ENCODE measurements around the gene DSCAM.
"Not testable (repeated sequence)": the region's sequence is repeated elsewhere in the genome, so short reads cannot be mapped to it uniquely, and the experiment has no call there.

The DSCAM gene, protein sequence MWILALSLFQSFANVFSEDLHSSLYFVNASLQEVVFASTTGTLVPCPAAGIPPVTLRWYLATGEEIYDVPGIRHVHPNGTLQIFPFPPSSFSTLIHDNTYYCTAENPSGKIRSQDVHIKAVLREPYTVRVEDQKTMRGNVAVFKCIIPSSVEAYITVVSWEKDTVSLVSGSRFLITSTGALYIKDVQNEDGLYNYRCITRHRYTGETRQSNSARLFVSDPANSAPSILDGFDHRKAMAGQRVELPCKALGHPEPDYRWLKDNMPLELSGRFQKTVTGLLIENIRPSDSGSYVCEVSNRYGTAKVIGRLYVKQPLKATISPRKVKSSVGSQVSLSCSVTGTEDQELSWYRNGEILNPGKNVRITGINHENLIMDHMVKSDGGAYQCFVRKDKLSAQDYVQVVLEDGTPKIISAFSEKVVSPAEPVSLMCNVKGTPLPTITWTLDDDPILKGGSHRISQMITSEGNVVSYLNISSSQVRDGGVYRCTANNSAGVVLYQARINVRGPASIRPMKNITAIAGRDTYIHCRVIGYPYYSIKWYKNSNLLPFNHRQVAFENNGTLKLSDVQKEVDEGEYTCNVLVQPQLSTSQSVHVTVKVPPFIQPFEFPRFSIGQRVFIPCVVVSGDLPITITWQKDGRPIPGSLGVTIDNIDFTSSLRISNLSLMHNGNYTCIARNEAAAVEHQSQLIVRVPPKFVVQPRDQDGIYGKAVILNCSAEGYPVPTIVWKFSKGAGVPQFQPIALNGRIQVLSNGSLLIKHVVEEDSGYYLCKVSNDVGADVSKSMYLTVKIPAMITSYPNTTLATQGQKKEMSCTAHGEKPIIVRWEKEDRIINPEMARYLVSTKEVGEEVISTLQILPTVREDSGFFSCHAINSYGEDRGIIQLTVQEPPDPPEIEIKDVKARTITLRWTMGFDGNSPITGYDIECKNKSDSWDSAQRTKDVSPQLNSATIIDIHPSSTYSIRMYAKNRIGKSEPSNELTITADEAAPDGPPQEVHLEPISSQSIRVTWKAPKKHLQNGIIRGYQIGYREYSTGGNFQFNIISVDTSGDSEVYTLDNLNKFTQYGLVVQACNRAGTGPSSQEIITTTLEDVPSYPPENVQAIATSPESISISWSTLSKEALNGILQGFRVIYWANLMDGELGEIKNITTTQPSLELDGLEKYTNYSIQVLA (N-terminal part only)

DNA sequence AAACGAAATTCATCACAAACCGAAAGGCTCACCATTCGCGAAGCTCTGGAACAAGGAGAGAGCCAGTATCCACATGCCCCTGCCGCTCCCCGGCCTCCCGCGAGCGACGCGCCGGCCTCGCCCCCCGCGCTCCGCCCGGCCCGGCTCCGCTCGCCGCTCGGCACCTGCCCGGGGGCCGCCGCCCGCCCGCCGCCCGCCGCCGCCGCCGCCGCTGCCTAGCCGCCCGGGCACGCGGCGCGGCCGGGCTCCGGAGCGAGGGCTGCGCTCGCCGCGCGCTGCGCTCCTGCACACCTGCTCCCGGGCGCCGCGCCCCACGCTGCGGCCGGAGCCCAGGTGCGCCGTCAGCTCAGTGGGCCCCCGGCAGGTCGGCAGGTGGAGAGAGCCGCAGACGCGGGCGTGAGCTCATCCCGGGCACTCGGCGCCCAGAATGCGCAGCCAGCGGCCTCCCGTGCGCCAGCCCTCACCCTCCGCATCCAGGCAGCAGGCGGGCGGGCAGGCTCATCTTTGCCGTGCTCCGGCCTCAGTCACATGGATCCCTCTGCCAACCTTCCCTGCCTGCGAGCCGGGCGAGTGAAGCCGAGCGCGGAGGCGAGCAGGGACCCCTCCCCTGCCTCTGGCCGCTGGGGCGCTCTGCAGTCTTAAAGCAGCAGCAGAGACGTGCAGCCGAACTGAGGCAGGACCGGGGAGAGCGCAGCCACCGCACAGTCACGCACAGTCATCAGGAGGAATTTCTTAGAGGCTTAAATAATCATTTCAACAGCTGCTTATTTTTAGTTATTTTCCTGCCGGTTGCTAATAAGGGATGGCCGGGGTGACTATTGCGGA lies at the start of gene DSCAM:
Gene DSCAM, minus strand, starts transcription at position 572 of the 825 bp plus-strand sequence. Its CDS starts 497 bp downstream, at position 75.
- no peak for DNase-seq (ENCODE audit: low read depth in 2 of 2)

DNA sequence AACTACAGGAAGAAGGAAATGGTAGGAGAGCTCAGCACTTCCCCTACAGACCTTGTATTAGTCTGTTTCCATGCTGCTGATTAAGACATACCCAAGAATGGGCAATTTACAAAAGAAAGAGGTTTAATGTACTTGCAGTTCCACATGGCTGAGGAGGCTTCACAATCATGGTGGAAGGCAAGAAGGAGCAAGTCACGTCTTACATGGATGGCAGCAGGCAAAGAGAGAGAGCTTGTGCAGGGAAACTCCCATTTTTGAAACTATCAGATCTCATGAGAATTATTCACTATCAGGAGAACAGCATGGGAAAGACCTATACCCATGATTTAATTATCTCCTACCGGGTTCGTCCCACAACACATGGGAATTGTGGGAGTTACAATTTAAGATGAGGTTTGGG lies 48.7 kb upstream of the DSCAM start:
- not testable (repeated sequence) for DNase-seq (ENCODE audit: low read depth in 2 of 2)

DNA sequence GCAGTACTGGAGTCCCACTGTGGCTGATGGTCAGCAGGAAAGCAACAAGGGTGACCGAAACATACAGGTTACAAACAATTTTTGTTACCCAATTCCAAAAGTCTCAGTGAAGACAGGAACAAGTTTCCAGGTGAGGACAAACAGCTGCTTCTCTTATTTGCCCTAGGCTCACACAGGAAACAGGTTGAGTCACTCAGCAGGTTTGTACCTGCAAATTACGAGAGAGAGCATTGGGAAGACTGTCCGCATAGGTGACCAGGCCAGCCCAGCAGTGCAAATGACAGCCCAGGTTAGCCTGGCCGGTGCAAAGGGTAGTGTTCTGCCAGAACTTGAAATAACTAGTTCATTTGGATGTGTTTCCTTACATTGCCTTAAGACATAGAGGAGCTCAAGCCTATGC lies 40.0 kb upstream of the DSCAM start:
- no peak for DNase-seq (ENCODE audit: low read depth in 2 of 2)

DNA sequence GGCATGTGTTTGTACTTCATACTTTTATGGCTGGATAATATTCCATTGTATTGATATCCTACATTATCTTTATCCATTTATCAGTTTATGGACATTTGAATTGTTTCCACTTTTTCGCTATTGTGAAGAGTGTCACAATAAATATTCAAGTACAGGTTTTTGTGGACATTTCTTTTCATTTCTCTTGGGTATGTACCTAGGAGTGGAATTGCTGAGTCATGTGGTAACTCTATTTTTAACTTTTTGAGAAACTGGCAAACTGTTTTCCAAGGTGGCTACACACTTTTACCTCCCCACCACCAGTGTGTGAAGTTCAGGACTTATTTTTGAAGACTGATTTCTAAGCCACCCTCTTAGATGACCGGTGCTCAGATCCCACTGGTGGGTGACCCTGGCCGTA lies 39.0 kb upstream of the DSCAM start:
- DNase-seq (ENCODE audit: low read depth in 2 of 2), result no peak

DNA sequence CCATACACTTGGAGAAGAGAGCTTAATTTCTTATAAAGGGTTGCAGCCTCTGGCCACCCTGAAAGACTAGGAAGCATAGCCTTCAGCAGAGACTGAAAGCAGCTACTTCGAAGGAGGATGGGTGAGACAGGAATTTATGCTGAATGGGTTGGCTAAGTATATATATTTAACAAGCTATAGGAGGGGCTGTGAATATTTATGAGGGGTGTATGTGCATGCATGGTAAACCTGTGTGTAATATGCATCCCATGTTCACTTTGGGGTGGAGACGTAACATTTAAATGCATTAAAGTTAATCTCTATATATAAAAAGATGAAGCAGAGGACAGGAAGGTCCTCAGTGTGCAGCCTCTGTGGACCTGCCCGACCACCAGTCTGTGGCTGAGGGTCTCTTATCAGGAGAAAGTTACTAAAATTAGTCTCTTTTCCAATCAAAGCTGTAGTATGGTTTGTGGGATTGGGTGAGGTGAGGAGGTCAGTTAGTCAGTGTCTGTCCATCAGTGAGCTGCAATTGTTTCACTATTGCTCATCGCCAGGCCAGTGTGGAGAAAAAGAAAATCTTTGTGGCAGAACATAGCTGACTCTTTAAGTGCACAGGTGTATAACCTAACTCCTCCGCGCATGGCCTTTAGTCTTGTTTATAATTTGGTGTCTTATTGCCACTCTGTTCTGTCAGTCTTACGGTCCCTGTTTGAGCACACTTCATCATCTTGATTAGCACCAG lies 35.4 kb upstream of the DSCAM start:
- no peak for DNase-seq (ENCODE audit: low read depth in 2 of 2)

DNA sequence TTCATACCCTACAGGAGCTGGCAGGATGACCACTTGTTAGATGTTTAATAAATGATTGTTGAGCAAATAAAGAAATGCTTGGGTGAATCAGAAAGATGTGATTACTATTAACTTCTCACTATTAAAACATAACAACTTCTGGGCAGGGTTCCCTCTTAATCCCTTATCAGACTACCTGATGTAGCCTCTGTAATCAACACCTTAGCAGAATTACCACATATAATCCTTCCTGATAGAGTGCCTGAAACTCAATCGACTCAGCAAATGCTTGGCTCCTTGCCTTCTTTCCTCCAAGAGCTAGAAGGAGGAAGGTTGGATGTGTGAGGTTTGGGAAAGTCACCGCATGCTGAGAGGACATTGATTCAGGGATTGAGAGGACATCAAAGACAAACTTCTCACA lies 34.8 kb upstream of the DSCAM start:
- no peak for DNase-seq (ENCODE audit: low read depth in 2 of 2)

DNA sequence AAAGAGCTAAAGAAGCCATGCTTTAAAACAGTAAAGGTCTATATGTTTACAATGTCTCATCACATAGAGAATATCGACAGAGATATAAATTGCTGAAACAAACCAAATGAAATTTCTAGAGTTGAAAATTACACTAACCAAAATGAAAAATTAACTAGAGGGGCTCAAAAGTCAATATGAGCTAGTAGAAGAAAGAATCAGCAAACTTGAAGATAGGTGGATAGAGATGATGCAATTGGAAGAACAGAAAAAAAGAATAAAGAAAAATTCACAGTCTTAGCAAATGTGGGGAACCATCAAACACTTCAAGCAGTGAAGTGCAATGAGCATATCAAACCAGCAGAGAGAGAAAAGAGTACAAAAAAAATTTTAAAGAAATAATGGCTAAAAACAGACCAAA lies 24.1 kb upstream of the DSCAM start:
- no peak for DNase-seq (ENCODE audit: low read depth in 2 of 2)

DNA sequence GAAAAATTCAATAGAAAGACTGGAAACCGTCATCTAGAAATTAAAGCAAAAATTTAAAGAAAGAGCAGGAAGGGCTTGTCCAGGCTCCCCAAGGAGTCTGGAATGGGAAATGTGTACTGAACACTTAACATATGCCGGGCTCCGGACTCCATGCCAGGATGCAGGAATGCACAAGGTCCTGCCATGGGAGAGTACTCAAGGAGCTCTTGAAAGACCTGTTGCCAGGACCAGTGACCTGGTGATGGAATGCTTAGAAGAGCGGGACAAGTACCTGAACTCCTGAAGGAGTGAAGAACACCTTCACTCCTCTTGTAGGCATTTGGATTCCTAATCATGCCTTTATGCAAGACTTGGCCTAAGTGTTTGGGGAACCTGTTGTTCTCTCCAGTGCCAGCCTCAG lies 16.9 kb upstream of the DSCAM start:
- DNase-seq (ENCODE audit: low read depth in 2 of 2), result no peak

DNA sequence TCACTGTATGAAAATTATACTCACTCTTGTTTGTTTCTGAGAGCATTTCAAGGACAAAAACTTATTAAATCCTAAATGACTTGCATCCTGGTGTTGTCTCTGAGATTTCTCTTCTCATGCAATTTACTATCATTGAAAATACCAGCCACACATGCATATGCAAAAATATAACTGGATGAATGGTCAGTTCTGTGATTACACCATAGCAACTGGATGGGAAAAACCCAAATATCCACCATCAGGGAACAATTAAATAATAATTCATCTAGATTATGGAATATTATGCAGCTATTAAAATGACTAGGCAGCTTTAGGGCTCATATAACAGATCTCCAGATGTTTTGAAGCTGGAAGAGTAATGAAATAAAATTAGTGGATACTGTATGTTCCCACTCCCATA lies 11.6 kb upstream of the DSCAM start:
- no peak for DNase-seq (ENCODE audit: low read depth in 2 of 2)

DNA sequence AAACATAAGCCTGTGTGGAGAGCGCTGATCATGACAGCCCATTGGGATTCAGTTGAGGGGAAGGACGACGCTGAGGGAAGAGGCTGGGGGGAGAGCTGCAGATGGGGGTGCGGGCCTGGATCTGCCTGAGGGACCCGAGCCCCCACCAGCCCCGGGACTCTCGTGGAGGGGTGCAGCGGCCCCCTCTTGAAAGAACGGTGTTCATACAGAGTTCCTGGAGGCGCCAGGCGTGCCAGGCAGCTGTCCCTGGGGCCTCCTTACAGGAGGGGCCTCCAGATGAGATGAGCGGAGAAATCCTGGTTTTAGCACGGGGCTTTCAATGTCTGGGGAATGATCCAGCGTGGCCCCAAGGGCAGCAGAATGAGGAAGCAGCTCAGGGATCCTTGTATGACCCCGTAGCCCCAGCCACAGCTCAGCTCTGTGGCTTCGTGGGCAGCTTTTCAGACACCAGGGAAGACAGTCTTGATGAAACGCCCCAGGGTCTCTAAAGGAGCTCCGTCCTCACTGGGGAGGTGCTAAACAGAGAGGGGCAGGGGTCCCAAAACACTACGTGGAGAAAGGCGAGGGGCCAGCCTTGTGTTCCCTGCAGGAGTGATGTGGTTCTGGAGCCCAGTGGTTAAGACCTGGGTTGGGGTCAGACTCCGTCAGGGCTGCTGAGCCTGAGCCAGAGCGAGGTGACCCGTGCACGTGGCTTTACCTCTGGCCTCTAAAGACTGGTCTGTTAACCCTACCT lies 7.2 kb upstream of the DSCAM start:
- no peak for DNase-seq (ENCODE audit: low read depth in 2 of 2)

DNA sequence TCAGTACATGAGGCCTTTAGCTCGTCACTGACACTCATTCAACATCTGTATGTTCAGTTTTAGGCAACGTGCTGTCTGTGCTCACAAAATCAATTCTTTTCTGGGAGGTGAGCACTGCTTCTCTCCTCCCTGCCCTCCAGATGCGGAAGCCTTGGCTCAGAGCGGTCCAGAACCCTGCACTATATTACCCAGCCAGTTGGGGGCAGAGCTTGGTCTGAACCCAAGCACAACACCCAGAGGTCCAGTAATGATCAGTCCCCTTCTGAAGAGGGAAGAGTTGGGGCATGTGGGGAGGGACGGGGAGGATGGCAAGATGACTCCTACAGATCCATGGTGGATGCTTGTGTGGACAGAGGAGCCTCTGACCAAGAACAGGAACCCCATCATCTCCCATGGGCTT lies 5.6 kb upstream of the DSCAM start:
- no peak for DNase-seq (ENCODE audit: low read depth in 2 of 2)

DNA sequence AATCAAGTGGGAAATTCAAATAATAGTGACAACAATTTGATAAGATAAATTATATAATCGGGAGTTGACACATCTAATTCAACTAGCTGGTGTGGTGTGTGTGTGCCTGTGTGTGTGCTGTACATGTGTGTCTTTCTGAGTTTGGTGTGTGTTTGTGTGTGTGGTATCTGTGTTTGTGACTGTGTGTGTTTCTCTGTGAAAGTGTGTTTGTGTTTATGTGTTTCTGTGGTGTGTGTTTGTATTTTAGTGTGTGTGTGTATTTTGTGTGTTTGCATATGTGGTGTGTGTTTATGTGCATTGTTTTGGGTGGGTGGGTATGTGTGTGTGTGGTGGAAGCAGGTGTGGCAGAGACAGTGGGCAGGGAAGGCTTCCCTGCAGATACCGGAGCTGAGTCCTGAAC lies 4.8 kb upstream of the DSCAM start:
- DNase-seq (ENCODE audit: low read depth in 2 of 2), result no peak

DNA sequence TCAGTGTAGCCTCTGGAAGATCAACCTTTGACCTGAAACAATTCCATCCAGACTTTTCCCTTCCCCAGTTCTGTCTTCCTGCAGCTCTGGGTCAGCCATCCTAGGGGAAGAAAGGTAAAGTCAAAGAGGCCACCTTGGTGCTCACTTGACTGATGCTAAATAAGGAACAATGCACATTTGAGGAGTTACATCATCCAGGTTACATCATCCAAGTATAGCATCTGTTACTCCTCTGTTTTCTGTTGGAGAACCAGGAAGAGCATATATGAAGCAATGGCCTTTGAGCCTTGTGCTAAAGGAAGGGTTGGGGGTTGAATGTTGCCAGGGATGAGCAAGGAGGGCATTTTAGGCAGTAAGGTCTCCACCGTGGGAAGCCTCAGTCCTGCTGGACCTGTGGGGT lies 3.1 kb upstream of the DSCAM start:
- DNase-seq (ENCODE audit: low read depth in 2 of 2), result no peak

DNA sequence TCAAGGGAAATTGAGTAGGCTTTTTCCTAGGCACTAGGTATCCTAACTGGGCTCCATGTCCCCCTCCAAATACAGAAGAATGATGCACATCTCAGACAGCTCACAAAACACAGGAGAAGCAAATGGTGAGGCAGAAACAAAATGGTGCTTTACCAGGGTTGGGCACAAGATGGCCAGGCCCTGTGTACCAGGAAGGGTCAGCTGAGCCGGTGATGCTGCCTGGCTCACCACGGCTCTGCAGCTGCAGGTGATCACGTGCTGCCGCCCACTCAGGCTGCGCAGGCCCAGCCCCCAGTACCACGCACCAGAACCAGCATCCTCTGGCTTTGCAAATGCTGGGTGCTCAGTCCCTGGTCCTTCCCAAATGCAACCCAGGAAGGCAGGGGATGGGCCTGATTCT lies 993 bp upstream of the DSCAM start:
- DNase-seq (ENCODE audit: low read depth in 2 of 2), result no peak

DNA sequence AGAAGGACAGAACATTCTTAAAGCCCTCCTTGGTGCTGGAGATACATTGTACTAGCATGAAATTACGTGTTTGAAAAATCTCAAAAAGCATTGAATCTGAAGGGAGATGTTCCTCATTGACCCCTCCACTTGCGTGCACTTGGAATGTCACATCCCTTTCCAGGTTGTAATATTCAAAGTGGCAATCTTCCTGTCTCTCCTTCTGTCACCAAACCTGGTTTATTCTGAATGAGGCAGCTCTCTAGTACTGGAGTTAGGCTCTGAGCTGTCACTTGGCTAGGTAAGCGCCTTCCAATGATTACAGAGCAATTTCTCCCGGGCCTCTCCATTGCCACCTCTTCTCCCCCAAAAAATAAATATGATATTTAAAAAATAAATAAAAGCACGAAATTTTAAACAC lies 855 bp downstream of the DSCAM start:
- DNase-seq (ENCODE audit: low read depth in 2 of 2), result no peak

DNA sequence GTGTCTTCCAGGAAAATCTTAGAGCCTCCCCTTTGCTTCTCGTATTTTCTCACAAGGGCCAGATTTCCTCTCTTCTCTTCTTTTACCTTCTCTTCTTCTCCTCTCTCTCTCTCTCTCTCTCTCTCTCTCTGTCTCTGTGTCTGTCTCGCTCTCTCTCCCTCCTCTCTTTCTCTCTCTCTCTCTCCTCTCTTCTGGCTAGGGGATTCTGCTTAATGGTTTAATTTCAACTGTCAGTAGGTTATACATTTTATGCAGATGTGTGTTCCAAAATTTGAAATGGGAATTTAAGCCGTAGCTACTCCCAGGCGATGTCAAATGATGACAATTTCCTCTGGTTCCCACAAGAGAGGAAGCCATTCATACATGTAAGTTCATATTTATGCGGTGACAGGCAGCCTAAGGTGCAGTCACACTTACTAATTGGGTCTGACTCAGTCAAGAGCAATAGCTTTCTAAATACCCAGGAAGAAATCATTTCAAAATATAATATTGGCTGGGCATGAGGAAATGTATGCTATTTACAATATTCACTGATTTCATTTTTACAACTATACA lies 1.4 kb downstream of the DSCAM start:
- no peak for DNase-seq (ENCODE audit: low read depth in 2 of 2)

DNA sequence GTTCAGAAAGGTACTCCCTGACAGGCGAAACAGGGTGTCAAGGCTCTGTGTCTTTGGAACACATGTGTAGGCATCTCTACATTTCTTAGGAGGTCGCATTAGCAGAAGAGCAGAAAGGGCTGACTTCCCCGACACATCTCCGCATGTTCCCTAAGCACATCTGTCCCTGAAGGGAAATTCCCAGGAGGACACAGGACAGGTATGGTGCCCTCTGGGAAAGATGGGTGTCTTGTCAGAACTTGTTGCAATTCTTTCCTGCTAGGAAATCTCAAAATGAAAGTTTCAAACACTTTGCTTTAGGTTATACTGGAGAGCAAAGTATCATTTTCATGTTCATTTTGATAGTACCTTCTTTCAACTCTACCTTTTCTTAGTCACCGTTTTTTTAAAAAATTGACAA lies 2.0 kb downstream of the DSCAM start:
- no peak for DNase-seq (ENCODE audit: low read depth in 2 of 2)

DNA sequence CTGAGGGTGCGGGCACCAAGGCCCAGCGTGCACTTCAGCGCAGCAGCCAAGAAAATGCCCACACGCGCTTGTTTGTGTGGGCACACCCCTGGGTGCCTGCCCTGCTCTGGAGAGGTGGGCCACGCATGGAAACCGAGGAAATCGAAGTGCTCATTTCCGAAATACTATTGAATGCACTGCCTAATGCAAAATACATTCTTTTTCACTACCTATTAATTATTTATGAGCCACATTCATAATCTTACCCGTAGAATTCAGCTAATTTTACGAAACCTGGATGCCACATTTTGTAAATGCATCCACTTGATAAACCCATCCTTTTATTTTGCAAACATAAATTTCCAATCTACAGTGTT lies 4.8 kb downstream of the DSCAM start:
- no peak for DNase-seq (ENCODE audit: low read depth in 2 of 2)

DNA sequence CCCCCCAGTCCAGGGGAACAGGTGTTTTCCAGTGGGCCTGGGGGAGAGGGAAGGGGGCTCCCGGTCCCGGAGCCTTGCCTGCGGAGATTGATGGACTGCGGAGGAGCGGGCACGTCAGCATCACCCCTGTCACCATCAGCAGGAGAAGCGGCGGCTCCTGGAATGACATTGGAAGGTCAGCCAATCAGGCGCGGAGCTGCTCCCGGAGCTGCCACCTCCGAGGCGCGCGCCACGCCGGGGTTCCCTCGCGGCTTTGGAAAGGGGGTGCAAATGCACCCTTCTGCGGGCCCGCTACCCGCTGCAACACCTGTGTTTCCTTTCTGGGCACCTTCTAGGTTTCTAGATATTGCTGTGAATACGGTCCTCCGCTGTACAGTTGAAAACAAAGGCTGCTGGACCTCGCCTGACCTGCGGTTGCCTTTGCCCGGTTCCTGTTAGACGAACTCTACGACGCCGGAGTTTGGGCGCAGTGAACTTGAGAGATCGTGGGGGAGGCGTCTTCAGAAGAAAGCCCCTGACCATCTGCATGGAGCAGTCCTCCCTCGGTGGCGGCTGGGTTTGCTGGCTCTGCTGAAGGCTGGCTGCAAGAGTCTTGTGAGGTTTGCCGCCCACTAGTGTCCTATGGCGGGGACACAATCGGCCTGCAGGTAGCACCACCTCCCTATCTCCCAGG lies 5.3 kb downstream of the DSCAM start:
- no peak for DNase-seq (ENCODE audit: low read depth in 2 of 2)
